Stimulated activated CD4-positive, alpha-beta T cell treated with anti-CD3 and anti-CD28 coated beads, Interleukin-1b, Interleukin-23, amount 100 ng/mL, for 4 hours (primary cell): ENCODE measurements around the gene RAP1B.

ENCODE experiments used
- DNase-seq, 2 donors: peaks; one replicate each; pipeline ENCODE4 v3.0.0-alpha.2; 2020; ENCODE audit warnings: low read depth in 2 of 2

RAP1B gene

GRCh38 chr12:68611806-68612160, 1.1 kb downstream of the RAP1B start:
- no peak for DNase-seq

GRCh38 chr12:68612202-68612601, 1.5 kb downstream of the RAP1B start:
- no peak for DNase-seq

GRCh38 chr12:68612697-68613096, 2.0 kb downstream of the RAP1B start:
- no peak for DNase-seq

GRCh38 chr12:68613209-68613904, 2.7 kb downstream of the RAP1B start:
- DNase-seq: peak in 1 of 2 donors; percentile 31

- no peak for DNase-seq
Observed at GRCh38 chr12:68614105-68614679, 3.5 kb downstream of the RAP1B start.

GRCh38 chr12:68614769-68615168, 4.1 kb downstream of the RAP1B start:
- DNase-seq: no peak

- DNase-seq: no peak
Observed at GRCh38 chr12:68617160-68617926, 6.6 kb downstream of the RAP1B start.

- no peak for DNase-seq
Observed at GRCh38 chr12:68619541-68619940, 8.8 kb downstream of the RAP1B start.

GRCh38 chr12:68620519-68621471, 10.1 kb downstream of the RAP1B start:
- no peak for DNase-seq

- no peak for DNase-seq
Observed at GRCh38 chr12:68621472-68622081, 10.9 kb downstream of the RAP1B start.

GRCh38 chr12:68622250-68622649, 11.6 kb downstream of the RAP1B start:
- DNase-seq: no peak

GRCh38 chr12:68623059-68623458, 12.4 kb downstream of the RAP1B start:
- no peak for DNase-seq

- DNase-seq: no peak
Observed at GRCh38 chr12:68623984-68624383, 13.3 kb downstream of the RAP1B start.

- no peak for DNase-seq
Observed at GRCh38 chr12:68624933-68625332, 14.2 kb downstream of the RAP1B start.

GRCh38 chr12:68627673-68628319, 17.1 kb downstream of the RAP1B start:
- no peak for DNase-seq

GRCh38 chr12:68628698-68629097, 18.0 kb downstream of the RAP1B start:
- DNase-seq: no peak

GRCh38 chr12:68630050-68630449, 19.4 kb downstream of the RAP1B start:
- DNase-seq: no peak

- no peak for DNase-seq
Observed at GRCh38 chr12:68630598-68630997, 19.9 kb downstream of the RAP1B start.

GRCh38 chr12:68631227-68631626, 20.5 kb downstream of the RAP1B start:
- no peak for DNase-seq

- DNase-seq: no peak
Observed at GRCh38 chr12:68632486-68632885, 21.8 kb downstream of the RAP1B start.
